GM12875 (cell line): ENCODE measurements around the gene C1QL4.
A peak's percentile ranks its signal among the peaks of the same experiment; 100 is the strongest.

Source experiments
- H3K4me3 ChIP-seq: one replicate; pipeline ENCODE4 v1.5.1; 2011; ENCODE audit warnings: low read depth, low read length, control low read depth
- CTCF ChIP-seq: IDR thresholded peaks from 2 replicates; pipeline ENCODE4 v1.5.1; 2011; ENCODE audit warnings: low read depth, mild to moderate bottlenecking, control low read depth, inconsistent platforms, low read length, moderate library complexity, borderline replicate concordance; ENCODE audit not compliant: insufficient read depth

C1QL4 gene

GRCh38 chr12:49342914-49343731, 6.1 kb upstream of the C1QL4 start:
- H3K4me3 ChIP-seq, result peak overlapping the region; percentile 28
- no peak for TF ChIP-seq CTCF

- H3K4me3 ChIP-seq, result peak overlapping the region; percentile 33
These were observed 5.3 kb upstream of the C1QL4 start for GRCh38 chr12:49342066-49342913.

GRCh38 chr12:49341777-49342065, 4.7 kb upstream of the C1QL4 start:
- H3K4me3 ChIP-seq, result no peak overlapping the region
- no peak for TF ChIP-seq CTCF

More at GRCh38 chr12:49342066-49342913, 5.3 kb upstream of the C1QL4 start:
- TF ChIP-seq CTCF, result peak; percentile 86

- H3K4me3 ChIP-seq, result no peak overlapping the region
These were observed 4.2 kb upstream of the C1QL4 start for GRCh38 chr12:49340971-49341776.

GRCh38 chr12:49340095-49340870, 3.3 kb upstream of the C1QL4 start:
- no peak overlapping the region for H3K4me3 ChIP-seq
- no peak for TF ChIP-seq CTCF

More at GRCh38 chr12:49340971-49341776, 4.2 kb upstream of the C1QL4 start:
- TF ChIP-seq CTCF, result no peak

- H3K4me3 ChIP-seq, result no peak overlapping the region
- TF ChIP-seq CTCF, result no peak
These were observed 2.5 kb upstream of the C1QL4 start for GRCh38 chr12:49339464-49339861.
